ENCODE data around the gene OR2H1.

OR2H1 gene

DNA sequence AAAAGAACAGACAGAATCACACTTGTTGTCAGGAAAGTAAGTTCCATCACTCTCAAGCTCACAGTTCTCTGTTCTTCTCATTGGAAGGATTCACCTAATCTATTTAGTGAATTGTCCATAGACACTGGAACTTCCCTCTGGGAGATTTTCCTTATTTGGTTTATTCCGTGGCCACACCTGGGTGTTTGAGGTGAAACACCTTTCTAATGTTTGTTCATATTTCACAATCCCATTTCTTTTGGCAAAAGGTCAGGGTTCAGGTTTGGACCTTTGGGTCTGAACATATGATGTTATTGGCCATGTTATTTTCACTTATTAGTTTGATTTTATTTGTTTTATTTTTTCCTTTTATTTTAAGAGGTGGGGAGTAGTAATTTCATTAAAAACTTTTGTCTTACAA lies 26.8 kb downstream of the OR2H1 start:
- DNase-seq (ENCODE audit: low read depth), result no peak

DNA sequence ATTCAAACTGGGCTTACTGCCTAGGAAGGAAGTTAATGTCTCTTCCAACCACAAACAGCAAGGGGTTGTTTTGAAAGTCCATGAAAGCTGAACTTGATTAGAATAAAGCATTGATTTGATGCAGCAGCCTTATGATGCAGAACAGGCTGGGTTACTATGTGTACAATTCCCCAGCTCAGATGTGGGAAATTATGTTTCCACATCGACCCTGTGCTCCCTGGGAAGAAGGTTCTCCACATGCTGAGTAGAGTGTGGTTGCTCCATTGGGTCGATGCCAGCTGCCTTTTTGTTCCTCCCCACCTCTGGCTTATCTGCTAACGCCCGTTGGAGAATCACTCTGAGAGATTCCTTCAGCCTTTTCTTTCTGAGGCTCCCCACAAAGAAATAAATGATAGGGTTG lies 29.6 kb downstream of the OR2H1 start:
- DNase-seq (ENCODE audit: low read depth), result no peak

DNA sequence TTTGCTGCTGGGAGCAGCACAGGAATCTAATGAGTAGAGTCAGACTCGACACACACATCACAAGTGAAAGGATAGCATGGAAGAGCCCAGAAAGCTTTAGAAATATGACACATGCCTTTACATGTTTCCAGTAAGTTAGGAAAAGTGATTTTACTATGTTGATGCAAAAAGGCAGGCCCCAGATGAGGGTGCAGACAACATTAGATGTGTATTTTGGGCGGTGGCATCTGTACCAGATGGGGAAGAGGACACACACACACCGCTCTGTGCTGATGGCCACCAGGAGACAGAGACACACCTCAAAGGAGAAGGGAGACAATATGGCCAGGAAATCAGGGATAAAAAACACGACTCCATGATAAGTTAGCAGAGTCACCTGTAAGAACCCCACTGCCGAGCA lies 30.2 kb downstream of the OR2H1 start:
- DNase-seq (ENCODE audit: low read depth), result no peak

DNA sequence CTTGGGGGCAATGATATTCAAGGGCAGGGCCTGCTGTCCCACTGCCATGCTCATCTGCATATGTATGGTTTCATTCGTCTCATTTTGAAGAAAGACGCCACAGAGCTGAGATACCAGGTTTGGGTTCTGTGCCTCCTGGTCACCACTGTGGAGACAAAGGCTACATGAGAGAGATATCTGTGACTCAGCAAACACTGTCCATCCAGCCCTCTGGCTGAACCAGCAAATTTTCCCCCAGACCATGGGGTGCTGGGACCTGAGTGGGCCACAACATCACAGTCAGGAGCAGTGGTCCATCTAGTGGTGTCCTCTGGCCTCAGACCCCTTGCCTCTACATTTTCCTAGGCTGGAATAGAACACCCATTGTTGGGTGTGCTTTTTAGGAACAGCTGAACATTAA lies 30.7 kb downstream of the OR2H1 start, which contains the start of gene MAS1L:
Gene MAS1L (minus strand): TSS at position 297 of the 400 bp plus-strand sequence. CDS start 54 bp downstream, at position 243.
- DNase-seq (ENCODE audit: low read depth), result no peak

DNA sequence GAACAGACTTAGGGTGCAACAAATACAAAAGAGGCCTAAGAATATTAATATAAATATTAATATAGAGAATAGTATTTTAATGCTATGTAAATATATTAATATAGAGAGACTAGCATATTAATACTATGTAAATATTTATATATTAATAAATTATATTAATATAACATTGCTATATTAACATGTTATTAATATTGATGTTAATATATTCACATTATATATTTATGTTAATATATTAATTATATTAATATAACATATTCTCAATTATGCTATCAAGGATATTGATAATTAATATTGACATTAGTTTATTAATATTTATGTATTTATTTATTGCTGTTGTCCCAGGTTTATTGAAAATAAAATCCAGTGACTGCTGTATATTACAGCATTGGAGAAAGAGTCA lies 31.9 kb downstream of the OR2H1 start:
- DNase-seq (ENCODE audit: low read depth), result no peak

DNA sequence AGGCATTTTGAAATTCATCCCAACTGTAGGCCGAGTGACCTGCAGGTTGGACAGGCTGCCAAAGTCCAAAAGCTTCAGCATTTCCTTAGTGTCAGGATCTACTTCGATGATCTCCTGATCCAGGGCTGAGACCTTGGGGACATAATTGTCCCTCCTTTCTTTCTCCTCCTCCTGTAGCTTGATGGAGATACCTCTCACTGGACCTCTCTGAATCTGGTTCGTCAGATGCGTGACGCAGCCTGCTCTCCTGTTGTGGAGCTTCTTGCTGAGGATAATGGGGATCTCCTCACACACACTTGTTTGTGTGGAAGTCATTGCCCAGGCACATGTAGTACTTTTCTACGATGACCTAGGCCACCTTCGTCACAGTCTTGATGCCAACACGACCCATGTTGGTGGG lies 32.3 kb downstream of the OR2H1 start:
- DNase-seq (ENCODE audit: low read depth), result no peak

DNA sequence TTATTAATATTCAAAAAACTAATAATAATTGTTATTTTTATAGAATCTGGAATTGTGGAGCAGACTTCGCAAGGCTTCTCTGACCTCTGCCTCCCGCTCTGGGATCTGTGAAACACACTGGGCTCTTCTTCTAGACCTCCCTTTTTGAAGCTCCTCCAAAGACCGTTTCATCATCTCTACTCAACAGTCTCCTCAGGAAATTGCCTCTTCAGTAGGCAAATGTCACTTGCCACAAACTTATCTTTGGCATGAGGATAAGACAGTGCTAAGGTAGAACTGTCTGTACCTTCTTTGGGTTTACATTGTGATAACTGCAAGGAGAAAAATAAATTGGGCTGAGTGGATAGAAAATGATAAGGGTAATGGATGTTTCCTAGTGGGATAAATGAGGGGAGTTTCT lies 33.1 kb downstream of the OR2H1 start:
- no peak for DNase-seq (ENCODE audit: low read depth)

DNA sequence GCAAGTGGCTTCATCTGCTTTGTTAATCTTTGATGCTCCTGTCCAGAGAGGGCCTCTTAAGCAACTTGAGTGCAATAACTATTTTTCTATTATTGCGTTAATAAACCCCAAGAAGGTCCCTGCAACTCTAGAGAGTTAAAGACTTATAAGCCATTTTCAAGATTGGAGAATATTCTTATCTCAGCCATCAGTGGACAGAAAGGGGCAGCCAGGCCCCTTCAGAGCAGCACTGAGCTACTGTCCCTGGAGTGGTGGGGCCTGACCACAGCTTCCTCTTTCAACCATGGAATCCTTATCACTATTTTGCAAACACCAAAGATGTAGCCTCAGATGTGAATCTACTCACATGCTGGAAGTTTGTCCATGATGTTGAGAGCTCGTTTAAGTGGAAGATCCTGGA lies 33.6 kb downstream of the OR2H1 start:
- DNase-seq (ENCODE audit: low read depth), result no peak

DNA sequence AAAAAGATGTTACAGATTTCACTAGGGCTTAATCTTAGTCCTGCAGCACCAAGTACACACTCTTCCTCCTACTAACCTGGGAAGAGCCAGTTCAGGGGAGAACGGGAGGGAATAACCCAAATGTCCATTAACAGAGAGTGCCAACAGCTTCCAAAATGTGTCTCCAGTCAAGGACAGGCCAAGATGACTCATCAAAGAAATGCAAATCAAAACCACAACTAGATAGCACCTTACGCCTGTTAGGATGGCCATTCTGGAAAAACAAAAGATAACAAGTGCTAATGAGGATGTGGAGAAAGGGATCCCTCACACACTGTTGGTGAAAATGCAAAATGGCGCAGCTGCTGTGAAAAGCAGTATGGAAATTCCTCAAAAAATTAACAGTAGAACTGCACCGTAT lies 34.6 kb downstream of the OR2H1 start:
- no peak for DNase-seq (ENCODE audit: low read depth)

DNA sequence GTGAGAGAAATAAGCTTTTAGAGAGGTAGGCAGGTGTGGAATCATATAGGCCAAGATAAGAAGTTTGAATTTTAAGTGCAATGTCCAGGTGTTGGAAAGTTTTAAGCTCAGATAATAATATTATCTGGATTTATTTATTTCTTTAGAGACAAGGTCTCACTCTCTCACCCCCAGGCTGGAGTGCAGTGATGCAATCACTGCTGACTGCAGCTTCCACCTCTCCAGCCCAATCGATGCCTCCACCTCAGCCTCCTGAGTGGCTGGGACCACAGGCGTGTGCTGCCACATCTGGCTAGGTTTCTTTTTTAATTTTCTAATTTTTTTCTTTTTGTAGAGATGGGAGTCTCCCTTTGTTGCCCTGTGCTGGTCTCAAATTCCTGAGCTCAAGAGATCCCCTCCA lies 36.3 kb downstream of the OR2H1 start:
- no peak for DNase-seq (ENCODE audit: low read depth)

DNA sequence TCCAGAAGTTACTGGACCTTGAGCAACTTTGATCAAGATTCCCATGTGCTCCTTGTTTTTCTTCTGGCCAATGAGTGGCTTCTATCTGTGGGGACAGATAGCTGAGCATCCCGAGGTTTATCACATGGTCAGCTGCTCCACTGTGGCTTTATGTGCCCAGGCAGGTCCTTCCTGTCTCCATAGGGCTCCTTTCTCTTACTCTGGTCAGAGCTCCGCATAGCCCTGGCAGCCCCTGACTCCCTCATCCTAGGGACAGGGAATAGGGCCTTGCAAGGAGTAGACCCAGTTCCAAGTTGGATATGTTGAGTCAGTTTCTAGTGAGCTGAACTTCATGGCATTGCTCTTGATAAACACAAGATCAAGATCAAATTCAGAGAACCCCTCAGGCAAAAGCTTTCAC lies 37.2 kb downstream of the OR2H1 start:
- no peak for DNase-seq (ENCODE audit: low read depth)

DNA sequence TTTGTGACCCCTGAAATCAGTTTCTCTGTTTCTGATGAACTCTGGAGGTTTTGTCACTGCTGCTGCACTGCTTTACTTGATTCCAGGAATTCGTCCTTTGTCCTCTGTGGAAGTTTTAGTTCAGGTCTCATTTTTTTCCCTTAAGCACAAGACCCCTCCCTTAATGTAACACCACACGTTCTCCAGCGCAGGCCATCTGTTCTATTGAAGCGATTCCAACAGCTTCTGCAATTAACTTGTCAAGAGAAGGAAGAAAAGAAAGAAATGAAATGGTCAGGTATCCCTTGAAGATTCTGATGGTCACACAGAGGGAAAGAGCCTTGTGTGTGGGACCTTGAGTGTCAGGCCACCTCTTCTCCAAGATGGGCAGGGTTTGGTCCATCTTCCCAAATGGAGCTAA lies 38.6 kb downstream of the OR2H1 start:
- no peak for DNase-seq (ENCODE audit: low read depth)

DNA sequence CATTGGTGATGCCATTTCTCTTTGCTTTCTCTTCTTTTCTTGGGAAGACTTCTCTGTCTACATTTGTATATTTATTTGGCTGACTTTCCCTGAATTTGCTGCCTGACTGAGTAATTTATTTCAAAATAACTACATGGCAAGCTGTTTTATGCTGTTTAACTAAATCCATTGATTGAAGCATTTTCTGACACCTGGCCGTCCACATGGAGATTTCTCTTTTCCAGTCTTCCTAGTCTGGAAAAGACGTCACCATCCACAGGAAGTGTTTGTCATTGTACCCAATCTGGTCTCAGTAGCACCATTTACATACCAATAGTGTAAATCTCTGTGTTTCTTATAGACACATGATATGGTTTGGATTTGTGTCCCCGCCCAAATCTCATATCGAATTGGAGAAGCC lies 40.0 kb downstream of the OR2H1 start:
- DNase-seq (ENCODE audit: low read depth), result no peak

DNA sequence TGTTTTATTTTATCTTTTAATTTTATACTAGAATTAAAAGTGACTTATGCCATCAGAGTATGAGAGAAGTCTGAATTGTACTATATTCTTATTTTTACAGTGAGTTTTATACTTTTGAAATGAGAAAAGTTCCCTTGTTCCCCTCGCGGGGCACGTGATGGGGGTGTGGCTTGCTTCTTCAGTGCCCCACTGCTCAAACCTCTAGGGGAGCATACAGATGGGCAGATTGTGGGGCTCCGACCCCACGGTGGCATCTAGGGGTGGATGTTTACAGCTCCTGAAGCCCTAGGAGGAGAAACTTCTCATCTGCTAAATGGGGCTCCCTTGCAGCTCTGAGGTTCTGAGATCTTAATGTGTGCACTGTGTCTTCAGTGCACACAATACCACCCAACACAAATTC lies 42.7 kb downstream of the OR2H1 start:
- DNase-seq (ENCODE audit: low read depth), result no peak

DNA sequence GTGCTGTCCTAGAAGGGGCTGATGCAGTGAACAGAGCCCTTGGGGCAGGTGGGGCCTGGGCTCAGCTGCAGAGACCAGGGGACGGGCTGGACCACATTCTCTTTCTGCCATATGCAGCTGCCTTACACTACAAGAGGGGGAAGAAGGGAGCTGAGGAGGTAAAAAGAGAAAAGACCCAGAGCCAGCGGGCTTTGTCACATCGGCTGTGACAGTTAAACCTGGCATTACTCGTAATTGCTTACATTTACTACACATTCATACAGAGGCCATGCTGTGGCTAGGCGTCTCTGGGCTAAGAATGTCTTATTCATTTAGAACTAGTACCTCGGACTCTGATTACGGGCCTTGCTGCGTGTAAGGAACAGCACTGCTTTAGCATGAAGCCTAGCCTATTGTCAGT lies 43.6 kb downstream of the OR2H1 start:
- DNase-seq (ENCODE audit: low read depth), result no peak

DNA sequence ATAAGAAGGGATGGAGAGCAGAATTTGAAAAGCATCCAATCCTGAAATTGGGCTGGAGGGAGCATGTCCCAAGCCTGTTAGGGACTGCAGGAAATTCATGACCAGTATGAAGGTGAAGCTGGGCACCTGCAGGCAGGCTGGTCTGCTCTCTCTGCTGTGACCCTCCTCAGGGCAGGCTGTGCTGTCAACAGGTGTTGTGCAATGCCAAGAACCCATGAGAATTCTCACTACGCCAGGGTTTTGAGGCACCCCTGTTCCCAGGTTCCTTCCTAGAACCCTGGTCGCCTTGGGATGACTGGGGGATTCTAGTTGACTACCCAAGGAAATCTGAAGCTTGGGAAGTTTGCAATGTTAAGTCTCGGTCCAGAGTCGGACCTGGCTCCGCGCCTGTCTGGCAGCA lies 44.2 kb downstream of the OR2H1 start:
- DNase-seq (ENCODE audit: low read depth), result no peak

DNA sequence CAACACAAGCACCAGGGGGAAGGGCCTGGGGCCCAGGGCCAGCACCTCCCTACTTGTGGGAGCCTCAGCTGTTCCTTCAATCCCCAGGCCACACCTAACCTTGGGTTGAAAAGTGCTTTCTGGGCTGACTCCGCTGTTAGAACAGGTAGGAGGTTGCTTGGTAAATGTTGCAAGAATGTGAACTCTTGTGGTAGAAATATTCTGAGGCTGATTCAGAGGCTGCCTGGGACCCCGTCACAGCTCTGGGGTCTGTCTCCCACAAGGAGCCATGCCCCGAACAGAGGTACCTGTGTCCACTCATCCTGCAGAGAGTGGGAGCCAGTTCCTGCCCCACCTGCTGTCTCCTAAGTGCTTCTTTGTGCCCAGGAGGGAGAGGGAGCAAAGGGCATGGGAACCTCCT lies 45.2 kb downstream of the OR2H1 start:
- peak; percentile 59 for DNase-seq (ENCODE audit: low read depth)

DNA sequence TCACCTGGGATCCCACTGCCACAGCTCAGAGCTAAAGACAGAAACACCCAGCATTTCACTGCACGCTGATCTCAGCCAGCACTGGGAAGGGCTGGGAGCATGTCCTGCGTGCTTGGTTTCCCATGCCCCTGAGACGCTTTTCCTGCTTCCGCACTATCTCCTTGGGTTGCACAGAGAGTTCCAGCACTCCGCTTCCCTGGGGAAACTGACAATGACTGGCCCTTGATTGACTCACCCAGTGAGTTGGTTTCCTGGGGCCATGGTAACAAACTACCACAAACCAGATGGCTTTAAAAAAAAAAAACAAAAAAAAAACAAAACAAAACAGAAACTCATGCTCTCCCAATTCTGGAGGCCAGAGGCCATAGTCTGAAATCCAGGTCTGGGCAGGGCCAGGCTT lies 45.6 kb downstream of the OR2H1 start:
- peak; percentile 90 for DNase-seq (ENCODE audit: low read depth)

DNA sequence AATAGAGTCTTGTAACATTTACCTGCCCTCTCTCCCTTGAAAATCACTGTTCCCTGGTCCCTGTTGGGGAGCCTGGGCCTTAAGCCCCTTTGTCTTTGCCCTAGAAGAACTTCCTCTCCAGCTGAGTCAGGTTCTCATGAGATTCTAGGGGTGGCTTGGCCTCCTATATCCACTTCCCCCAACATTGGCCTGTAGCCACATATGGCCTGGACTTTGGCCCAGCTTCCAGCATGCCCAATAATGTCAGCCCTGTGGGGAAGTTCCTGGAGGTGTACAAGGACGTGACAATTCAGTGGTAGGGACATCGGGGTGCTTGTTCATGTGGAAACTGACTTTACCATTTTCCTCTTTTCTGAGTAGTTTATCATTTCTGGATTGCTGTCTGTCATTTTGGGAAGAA lies 48.0 kb downstream of the OR2H1 start:
- no peak for DNase-seq (ENCODE audit: low read depth)

DNA sequence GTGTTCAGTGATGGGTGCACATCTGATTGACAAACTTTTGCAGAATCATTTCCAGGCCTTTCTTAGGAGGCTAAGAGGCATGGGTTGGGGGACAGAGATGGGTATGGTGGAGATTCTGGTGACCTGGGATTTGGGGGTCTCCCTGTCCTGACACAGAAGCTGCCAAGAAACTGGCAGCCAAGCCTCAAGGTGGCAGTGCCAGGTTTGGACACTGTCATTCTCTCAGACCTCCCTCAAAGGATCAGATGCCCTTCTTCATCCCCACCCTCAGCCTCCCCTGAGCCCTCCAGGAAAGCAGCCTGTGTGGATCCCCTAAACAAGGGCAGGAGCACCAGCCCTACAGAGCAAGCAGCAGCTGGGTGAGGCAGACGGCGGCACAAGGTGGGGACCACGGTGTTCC lies 48.9 kb downstream of the OR2H1 start:
- no peak for DNase-seq (ENCODE audit: low read depth)

DNA sequence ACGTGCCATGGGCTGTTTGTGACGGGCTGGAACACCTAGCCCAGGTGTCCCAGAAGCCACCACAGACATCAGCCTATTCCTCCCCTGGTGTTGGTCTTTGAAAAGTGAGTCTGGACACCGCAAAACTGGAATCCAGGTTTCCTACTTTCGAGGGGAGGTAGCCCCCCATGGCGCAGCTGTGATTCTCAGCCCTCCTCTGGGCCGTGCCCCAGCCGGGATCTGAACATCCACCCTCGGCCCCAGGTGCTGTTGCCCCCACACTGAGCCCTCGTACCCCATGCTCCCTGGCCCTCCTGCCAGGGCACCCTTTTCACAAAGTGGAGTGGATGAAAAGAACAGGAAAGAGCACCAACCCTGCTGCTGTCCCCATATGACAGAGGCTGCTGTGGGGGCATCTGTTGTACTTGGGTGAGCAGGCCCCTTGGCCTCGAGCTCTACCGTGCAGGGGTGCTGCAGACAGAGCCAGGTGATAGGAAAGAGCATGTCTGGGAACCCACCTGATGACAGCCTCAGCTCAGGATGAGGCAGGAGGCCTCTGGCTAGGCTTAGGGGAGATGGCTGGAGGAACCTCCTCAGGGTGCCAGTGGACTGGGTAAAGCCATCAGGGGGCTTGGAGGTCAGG lies 49.6 kb downstream of the OR2H1 start:
- DNase-seq (ENCODE audit: low read depth), result no peak

DNA sequence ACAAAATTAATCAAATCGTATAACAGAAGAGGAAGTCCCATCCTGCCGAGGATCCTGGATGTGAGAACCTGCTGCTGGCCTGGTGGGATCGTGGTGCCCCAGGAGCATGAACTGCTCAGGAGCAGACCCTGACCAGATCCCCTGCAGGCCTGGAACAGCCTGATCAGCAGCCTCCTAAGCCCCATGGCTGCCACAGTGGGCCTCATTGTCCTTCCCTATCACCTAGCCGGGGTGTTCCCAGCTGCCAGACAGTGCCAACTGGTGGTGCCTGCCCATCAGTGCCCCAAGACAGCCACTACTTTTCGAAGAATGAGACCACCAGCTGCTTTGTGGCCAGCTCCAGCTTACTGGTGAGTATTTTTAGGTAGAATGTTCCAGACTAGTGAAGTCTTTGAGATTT lies 50.4 kb downstream of the OR2H1 start:
- DNase-seq (ENCODE audit: low read depth), result no peak

DNA sequence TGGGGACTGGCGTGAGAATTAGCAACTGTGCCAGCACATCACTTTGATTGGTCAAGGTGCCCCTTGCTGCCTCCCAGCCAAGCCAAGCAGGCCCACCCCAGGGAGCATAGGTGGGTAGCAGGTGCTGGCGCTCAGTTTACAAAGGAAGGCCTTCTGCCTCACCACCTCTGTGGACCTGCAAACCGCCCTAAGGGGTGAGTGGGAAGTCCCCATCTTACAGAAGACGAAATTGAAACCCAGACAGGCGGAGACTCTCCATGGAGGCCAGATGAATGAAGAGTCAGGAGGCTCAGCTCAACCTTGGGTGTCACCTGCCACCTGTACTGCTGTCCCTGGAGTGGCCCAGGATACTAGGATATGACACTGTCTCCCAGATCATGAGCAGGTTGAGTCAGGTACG lies 52.3 kb downstream of the OR2H1 start:
- no peak for DNase-seq (ENCODE audit: low read depth)

DNA sequence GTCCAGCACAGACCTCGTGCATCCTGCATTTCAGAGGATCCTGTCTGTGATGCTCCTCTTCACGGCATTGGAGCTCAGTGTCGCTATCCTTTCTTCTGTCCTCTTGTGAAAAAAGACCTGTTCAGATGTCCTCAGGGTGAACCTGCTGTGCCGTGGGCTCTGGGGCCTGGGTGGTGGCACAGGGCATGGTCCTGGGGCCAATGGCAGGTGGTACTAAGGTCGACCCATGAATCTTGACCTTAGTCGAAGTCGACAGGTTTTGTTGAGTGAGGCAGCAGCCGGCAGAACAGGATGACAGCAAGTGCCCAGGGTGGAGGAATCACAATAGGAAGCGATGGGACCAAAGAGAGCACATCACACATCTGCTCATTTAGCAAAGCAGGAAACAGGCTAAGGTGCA lies 52.8 kb downstream of the OR2H1 start:
- DNase-seq (ENCODE audit: low read depth), result no peak

DNA sequence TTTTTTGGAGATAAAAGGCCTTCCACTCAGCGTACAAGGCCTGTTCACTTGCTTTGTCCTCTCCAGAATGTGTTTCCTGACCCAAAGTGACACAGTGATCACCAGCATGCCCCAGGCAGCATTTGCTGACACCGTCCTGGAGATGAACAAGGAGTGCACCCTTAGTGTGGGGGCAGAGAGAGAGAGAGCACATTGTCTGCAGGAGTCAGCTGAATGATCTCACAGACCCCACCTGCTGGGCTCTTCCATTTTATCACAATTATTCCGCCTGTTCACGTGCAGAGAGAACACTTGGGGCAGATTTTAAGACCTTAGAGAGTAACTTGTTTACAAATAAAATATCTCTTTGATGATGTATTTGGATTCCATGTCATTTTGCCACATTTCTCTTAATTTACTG lies 53.2 kb downstream of the OR2H1 start:
- peak; percentile 53 for DNase-seq (ENCODE audit: low read depth)
